Liver (tissue), 9 donors: ENCODE data around the gene PDE6B. TPM values are rescaled to one million over a fixed set of nuclear protein-coding genes. Genes with fewer than 3 reads are reported as not detected.

Source experiments
- DNase-seq: peaks from one replicate; pipeline ENCODE4 v3.0.0-alpha.2; 2017; ENCODE audit warnings: low spot score
- H3K27ac ChIP-seq, 2 donors: one replicate each; pipeline ENCODE4 v1.7.0; 2013; ENCODE audit warnings: inconsistent platforms in 2 of 2, low read length in 2 of 2, control low read depth in 1 of 2, low read depth in 1 of 2, mild to moderate bottlenecking in 1 of 2
- H3K27me3 ChIP-seq, 4 donors: one replicate each; pipeline versions ENCODE4 v1.6.1 to v1.7.0; 2013; ENCODE audit warnings: low read length in 3 of 4, inconsistent platforms in 1 of 4, mild to moderate bottlenecking in 1 of 4, moderate library complexity in 1 of 4; ENCODE audit not compliant: control insufficient read depth in 4 of 4, insufficient read depth in 4 of 4
- H3K36me3 ChIP-seq, 4 donors: one replicate each; pipeline versions ENCODE4 v1.6.1 to v1.7.0; 2013; ENCODE audit warnings: low read length in 3 of 4, mild to moderate bottlenecking in 3 of 4, low read depth in 1 of 4, moderate library complexity in 1 of 4; ENCODE audit not compliant: control insufficient read depth in 4 of 4, insufficient read depth in 3 of 4
- H3K4me1 ChIP-seq, 4 donors: one replicate each; pipeline versions ENCODE4 v1.6.1 to v1.7.0; 2013; ENCODE audit warnings: low read length in 3 of 4, mild to moderate bottlenecking in 3 of 4, moderate library complexity in 1 of 4; ENCODE audit not compliant: control insufficient read depth in 4 of 4, insufficient read depth in 4 of 4
- H3K4me3 ChIP-seq, 3 donors: one replicate each; pipeline versions ENCODE4 v1.6.1 to v1.7.0; 2013; ENCODE audit warnings: low read length in 3 of 3, control low read depth in 1 of 3, low read depth in 1 of 3, mild to moderate bottlenecking in 1 of 3
- H3K9ac ChIP-seq, 2 donors: one replicate each; pipeline ENCODE4 v1.7.0; 2013; ENCODE audit warnings: low read length in 2 of 2, mild to moderate bottlenecking in 2 of 2, moderate library complexity in 2 of 2, control low read depth in 1 of 2, low read depth in 1 of 2
- H3K9me3 ChIP-seq, 4 donors: one replicate each; pipeline versions ENCODE4 v1.6.1 to v1.7.0; 2013; ENCODE audit warnings: low read length in 3 of 4; ENCODE audit not compliant: control insufficient read depth in 4 of 4
- ATF3 ChIP-seq: IDR thresholded peaks from 2 replicates; pipeline ENCODE4 v1.6.1; 2016; ENCODE audit warnings: antibody characterized with exemption
- CTCF ChIP-seq: fragments of 150-350 bp; IDR thresholded peaks from 2 replicates; pipeline ENCODE4 v1.5.1; 2017; ENCODE audit warnings: improper control_type of control experiment, low read depth, low read length; ENCODE audit not compliant: missing input control
- EGR1 ChIP-seq, 2 donors: IDR thresholded peaks; 2 replicates each; pipeline ENCODE4 v1.6.1; 2016 to 2018; ENCODE audit warnings: antibody characterized with exemption in 2 of 2, low read depth in 2 of 2
- FOXA1 ChIP-seq: IDR thresholded peaks from 2 replicates; pipeline ENCODE4 v1.6.1; 2016; ENCODE audit warnings: antibody characterized with exemption
- FOXA2 ChIP-seq: IDR thresholded peaks from 2 replicates; pipeline ENCODE4 v1.6.1; 2016; ENCODE audit warnings: antibody characterized with exemption
- HNF4G ChIP-seq: IDR thresholded peaks from 2 replicates; pipeline ENCODE4 v1.6.1; 2016; ENCODE audit warnings: antibody characterized with exemption
- JUND ChIP-seq, 2 donors: IDR thresholded peaks; 2 replicates each; pipeline ENCODE4 v1.6.1; 2016; ENCODE audit warnings: antibody characterized with exemption in 2 of 2
- NR2F2 ChIP-seq: IDR thresholded peaks from 2 replicates; pipeline ENCODE4 v1.6.1; 2016; ENCODE audit warnings: antibody characterized with exemption
- RAD21 ChIP-seq, 2 donors: IDR thresholded peaks; 2 replicates each; pipeline ENCODE4 v1.6.1; 2016; ENCODE audit warnings: antibody characterized with exemption in 2 of 2, mild to moderate bottlenecking in 2 of 2
- TAF1 ChIP-seq: conservative IDR thresholded peaks from 2 replicates; pipeline ENCODE4 v1.6.1; 2016; ENCODE audit warnings: antibody characterized with exemption, mild to moderate bottlenecking
- YY1 ChIP-seq: IDR thresholded peaks from 2 replicates; pipeline ENCODE4 v1.6.1; 2016; ENCODE audit warnings: antibody characterized with exemption, mild to moderate bottlenecking
- WGBS: extraction: QIAGEN DNeasy Blood & Tissue Kit; methylation state at CpG from one replicate; pipeline ENCODE4 v1.1.7; 2013; 5-methylcytosine and 5-hydroxymethylcytosine counted together
- polyA plus RNA-seq, 2 donors: library from polyadenylated mRNA; stranded (reverse) in 1 of 2; unstranded in 1 of 2; fragments of 200-250 nt in 1 of 2; fragments of >200 nt in 1 of 2; fragmentation: Nextera tagmentation in 1 of 2; extraction: Ambion mirVana in 1 of 2; gene quantifications; one replicate each; pipeline versions ENCODE4 v1.2.1 to v1.2.3, GENCODE V29; 2013 to 2015
- total RNA-seq, 2 donors: library from RNA; depleted of rRNA; stranded (reverse); fragments of >200 nt; gene quantifications; one replicate each; pipeline ENCODE4 v1.2.3, GENCODE V29; 2014
- TF ChIP-seq, protein P1 (sequence below): IDR thresholded peaks from 2 replicates; pipeline ENCODE4 v1.6.1; 2016; ENCODE audit warnings: antibody characterized with exemption
- TF ChIP-seq, protein P2 (sequence below): IDR thresholded peaks from 2 replicates; pipeline ENCODE4 v1.6.1; 2016; ENCODE audit warnings: antibody characterized with exemption
- TF ChIP-seq, protein P3 (sequence below): IDR thresholded peaks from 2 replicates; pipeline ENCODE4 v1.6.1; 2016; ENCODE audit warnings: antibody characterized with exemption, mild to moderate bottlenecking
- donor health status: healthy.
- donor health status: healthy.
- donor health status: healthy.
- donor health status: healthy.
- donor health status: healthy.

Gene PDE6B
- total and polyA plus RNA-seq, 4 donors: 0.28 to 7.3 (median 0.49) TPM

DNA sequence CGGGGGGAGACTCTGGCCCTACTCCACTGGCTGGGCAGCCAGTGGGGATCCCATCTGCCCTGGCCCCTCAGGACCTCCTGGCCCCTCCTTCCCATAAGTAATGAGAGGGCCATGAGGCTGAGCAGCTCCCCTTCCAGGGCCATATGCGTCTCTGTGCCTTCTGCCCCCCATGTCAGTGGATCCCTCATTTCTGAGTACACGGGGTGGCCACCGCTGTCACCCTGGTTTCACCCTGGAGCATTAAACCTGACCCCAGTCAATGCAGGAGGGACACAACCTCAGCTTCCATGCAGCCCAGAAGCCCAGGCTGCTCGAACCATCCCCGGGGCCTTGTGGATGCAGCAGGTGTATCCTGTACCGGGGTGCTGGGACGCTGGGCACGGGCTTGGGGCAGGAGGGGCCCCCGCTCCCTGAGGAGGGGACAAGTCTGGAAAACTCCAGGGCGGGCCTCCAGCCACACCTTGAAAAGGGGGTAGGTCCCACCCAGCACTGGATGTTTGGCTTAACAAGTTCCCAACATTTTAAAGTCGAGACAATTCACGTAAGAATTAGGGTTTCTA, 24.5 kb downstream of the PDE6B start (continued):
- TF ChIP-seq CTCF: no peak
- TF ChIP-seq, protein P1, sequence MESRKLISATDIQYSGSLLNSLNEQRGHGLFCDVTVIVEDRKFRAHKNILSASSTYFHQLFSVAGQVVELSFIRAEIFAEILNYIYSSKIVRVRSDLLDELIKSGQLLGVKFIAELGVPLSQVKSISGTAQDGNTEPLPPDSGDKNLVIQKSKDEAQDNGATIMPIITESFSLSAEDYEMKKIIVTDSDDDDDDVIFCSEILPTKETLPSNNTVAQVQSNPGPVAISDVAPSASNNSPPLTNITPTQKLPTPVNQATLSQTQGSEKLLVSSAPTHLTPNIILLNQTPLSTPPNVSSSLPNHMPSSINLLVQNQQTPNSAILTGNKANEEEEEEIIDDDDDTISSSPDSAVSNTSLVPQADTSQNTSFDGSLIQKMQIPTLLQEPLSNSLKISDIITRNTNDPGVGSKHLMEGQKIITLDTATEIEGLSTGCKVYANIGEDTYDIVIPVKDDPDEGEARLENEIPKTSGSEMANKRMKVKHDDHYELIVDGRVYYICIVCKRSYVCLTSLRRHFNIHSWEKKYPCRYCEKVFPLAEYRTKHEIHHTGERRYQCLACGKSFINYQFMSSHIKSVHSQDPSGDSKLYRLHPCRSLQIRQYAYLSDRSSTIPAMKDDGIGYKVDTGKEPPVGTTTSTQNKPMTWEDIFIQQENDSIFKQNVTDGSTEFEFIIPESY: no peak

DNA sequence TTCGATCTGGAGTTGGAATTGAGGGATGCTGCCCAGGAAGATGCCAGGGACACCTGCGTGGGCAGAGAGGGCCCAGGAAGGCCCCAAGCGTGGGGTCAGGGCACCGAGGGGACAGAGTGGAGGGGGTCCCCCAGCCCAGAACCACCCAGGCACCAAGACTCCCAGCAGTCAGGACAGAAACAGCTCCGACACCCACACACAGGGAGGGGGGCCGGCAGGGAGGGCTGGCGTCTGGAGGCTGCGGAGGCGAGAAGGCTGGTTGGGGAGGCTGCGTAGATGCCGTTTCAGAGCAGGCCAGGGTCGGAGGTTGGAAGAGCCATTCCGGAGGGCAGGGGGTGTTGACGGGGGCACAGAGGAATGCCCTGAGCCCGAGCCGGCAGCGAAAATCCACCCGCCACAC, 25.1 kb downstream of the PDE6B start:
- DNase-seq: no peak
- TF ChIP-seq FOXA1 (no peak), TAF1 (no peak), YY1 (no peak), ATF3 (no peak), EGR1 (IDR thresholded peaks at IDR 0.05; ENCODE audit: low read depth in 2 of 2) (no peak), CTCF (no peak)
- TF ChIP-seq, protein P2, sequence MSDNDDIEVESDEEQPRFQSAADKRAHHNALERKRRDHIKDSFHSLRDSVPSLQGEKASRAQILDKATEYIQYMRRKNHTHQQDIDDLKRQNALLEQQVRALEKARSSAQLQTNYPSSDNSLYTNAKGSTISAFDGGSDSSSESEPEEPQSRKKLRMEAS: no peak
- H3K27me3 ChIP-seq: peaks cover 0 to 5% (median 3%) of the 10 kb centered on the region in 4 donors
- no peak overlapping the region for H3K4me3 ChIP-seq
- WGBS: 74% methylated on average over 18 of the region's 18 CpGs
- H3K9me3 ChIP-seq: no peaks in the 10 kb centered on the region
- H3K27ac ChIP-seq: no peak overlapping the region
- no peaks in the 10 kb centered on the region for H3K36me3 ChIP-seq
- H3K9ac ChIP-seq: no peak overlapping the region
- H3K4me1 ChIP-seq: no peaks in the 10 kb centered on the region

DNA sequence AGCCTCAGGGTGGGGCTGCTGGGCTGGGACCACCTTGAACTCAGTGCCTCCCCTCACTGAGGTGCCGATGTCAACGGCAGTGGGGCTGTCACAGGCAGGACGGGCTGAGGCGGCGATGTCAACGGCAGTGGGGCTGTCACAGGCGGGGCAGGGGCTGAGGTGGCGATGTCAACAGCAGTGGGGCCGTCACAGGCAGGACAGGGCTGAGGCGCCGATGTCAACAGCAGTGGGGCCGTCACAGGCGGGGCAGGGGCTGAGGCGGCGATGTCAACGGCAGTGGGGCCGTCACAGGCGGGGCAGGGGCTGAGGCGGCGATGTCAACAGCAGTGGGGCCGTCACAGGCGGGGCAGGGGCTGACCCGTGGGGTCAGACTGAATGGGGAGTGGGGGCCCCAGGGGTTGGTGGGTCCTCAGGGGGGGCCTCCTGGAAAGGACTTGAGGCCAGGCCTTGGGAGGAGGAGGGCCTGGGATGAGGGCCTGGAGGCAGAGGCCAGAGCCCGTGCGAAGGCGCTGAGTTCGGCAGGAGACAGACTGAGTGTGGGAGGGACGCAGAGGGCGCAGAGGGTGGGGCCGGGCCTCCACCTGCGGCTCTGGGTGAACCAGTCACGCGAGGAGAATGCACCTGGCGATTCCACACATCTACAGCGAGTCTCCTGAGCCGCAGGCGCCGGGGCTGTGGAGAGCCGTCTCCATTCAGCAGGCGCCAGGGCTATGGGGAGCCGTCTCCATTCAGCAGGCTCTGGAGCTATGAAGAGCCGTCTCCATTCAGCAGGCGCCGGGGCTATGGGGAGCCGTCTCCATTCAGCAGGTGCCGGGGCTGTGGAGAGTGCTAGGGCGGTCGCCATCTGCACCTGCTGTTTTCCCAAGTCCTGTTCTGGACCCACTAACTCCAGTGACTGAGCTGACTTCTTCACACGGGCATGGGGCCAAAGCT, 25.8 kb downstream of the PDE6B start:
- Histone ChIP-seq H3K36me3 (no peaks in the 10 kb centered on the region), H3K9me3 (no peaks in the 10 kb centered on the region), H3K4me1 (no peaks in the 10 kb centered on the region), H3K9ac (no peak overlapping the region), H3K27me3 (peaks cover 0 to 5% (median 3%) of the 10 kb centered on the region in 4 donors), H3K27ac (no peak overlapping the region), H3K4me3 (no peak overlapping the region)
- no peak for DNase-seq
- WGBS: 38% methylated on average over 49 of the region's 49 CpGs
- no peak for TF ChIP-seq ATF3
- TF ChIP-seq, protein P3, sequence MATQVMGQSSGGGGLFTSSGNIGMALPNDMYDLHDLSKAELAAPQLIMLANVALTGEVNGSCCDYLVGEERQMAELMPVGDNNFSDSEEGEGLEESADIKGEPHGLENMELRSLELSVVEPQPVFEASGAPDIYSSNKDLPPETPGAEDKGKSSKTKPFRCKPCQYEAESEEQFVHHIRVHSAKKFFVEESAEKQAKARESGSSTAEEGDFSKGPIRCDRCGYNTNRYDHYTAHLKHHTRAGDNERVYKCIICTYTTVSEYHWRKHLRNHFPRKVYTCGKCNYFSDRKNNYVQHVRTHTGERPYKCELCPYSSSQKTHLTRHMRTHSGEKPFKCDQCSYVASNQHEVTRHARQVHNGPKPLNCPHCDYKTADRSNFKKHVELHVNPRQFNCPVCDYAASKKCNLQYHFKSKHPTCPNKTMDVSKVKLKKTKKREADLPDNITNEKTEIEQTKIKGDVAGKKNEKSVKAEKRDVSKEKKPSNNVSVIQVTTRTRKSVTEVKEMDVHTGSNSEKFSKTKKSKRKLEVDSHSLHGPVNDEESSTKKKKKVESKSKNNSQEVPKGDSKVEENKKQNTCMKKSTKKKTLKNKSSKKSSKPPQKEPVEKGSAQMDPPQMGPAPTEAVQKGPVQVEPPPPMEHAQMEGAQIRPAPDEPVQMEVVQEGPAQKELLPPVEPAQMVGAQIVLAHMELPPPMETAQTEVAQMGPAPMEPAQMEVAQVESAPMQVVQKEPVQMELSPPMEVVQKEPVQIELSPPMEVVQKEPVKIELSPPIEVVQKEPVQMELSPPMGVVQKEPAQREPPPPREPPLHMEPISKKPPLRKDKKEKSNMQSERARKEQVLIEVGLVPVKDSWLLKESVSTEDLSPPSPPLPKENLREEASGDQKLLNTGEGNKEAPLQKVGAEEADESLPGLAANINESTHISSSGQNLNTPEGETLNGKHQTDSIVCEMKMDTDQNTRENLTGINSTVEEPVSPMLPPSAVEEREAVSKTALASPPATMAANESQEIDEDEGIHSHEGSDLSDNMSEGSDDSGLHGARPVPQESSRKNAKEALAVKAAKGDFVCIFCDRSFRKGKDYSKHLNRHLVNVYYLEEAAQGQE: no peak
- no peak for TF ChIP-seq FOXA2
- no peak for TF ChIP-seq NR2F2
- TF ChIP-seq TAF1: no peak
- no peak for TF ChIP-seq HNF4G
- TF ChIP-seq RAD21 (IDR thresholded peaks at IDR 0.05): no peak
- TF ChIP-seq, protein P1: no peak
- TF ChIP-seq, protein P2: no peak
- TF ChIP-seq JUND (IDR thresholded peaks at IDR 0.05): no peak
